Measurements from ENCODE around the gene SMOC2.

GRCh38 chr6:168529214-168529613 is 88.2 kb downstream of the SMOC2 start:
- TF ChIP-seq EZH2 (IDR thresholded peaks at IDR 0.05; ENCODE audit: borderline replicate concordance, low read length) (no peak), CTCF (conservative IDR thresholded peaks at IDR 0.05 in 1 of 2, IDR thresholded peaks at IDR 0.05 in 1 of 2; ENCODE audit: extremely low read depth in 1 of 2, insufficient read depth in 1 of 2, low read depth in 1 of 2, low read length in 2 of 2) (no peak)

All from mammary epithelial cell (primary cell).